SH-SY5Y (cell line): ENCODE results near the gene PDE5A.

Source experiments
- GATA2 ChIP-seq: IDR thresholded peaks from 2 replicates; pipeline ENCODE4 v1.6.1; 2011; ENCODE audit warnings: mild to moderate bottlenecking, low read depth, low read length
- GATA3 ChIP-seq: IDR thresholded peaks from 2 replicates; pipeline ENCODE4 v1.6.1; 2011; ENCODE audit warnings: low read depth, mild to moderate bottlenecking, low read length, moderate library complexity

DNA sequence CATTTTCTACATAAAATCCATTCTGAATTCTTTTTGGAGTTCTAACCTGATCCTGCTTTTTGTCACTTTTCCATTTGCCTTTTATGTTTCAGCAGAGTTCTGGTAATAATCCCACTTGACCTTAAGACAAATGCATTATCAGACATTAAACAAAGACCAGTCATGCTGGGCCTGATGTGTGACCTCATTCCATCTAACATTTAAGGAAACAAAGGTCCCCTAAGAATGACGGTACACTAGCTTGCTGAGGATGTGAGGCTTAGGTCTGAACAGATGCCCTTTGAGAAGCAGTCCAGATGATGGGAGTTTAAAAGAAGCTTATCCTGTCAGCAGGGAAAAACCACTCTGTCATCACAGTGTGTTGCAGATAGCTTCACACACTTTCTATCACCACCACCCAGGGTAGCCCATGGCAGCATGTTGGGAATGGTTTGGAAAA is 38.1 kb upstream of the PDE5A start:
- TF ChIP-seq GATA3: no peak
- TF ChIP-seq GATA2: no peak
